Prostate gland (tissue), 2 donors: ENCODE results near the gene DTNB.

Source experiments
- CTCF ChIP-seq, 4 experiments: fragments of 200-600 bp in 2 of 4; fragments of 450-650 bp in 2 of 4; sonication (generic) in 2 of 4; IDR thresholded peaks; 1 replicate in 3 of 4; 2 replicates in 1 of 4; pipeline ENCODE4 v1.5.1; 2016 to 2019; ENCODE audit warnings: antibody characterized with exemption in 4 of 4, mild to moderate bottlenecking in 2 of 4, moderate library complexity in 2 of 4
- POLR2AphosphoS5 ChIP-seq: sonication (generic); formaldehyde crosslinking; IDR thresholded peaks from one replicate; pipeline ENCODE4 v1.6.1; 2017; ENCODE audit warnings: antibody characterized with exemption

GRCh38 chr2:25543939-25544338, 129.4 kb downstream of the DTNB start:
- TF ChIP-seq CTCF (IDR thresholded peaks at IDR 0.05) (no peak), POLR2AphosphoS5 (no peak)
